GM12874 (cell line): ENCODE results near the gene MS4A7.

Experiments
- TF ChIP-seq, protein P1 (sequence below): IDR thresholded peaks from 2 replicates; pipeline ENCODE4 v1.5.1; 2011; ENCODE audit warnings: low read depth, mild to moderate bottlenecking, control low read depth, low read length, moderate library complexity; ENCODE audit not compliant: insufficient read depth

MS4A7 gene

DNA sequence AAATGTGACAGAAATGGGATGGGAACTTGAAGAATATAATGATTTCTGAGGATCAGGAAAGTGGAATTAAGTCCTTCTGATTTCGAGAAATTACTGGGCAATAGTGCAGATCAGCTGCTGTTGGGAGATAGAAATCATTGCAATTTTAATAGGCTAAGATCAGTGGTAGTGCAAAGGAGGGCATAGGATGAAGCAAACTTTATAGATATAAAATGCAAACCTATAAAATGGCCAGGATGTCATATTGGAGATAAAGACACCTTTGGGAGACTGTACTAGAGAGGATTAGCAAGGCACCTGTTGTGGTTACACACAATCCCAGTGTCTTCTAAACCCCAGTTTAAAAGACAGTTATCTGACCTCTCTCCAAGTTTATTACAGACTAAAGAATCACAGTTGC, 6.5 kb upstream of the MS4A7 start:
- TF ChIP-seq, protein P1, sequence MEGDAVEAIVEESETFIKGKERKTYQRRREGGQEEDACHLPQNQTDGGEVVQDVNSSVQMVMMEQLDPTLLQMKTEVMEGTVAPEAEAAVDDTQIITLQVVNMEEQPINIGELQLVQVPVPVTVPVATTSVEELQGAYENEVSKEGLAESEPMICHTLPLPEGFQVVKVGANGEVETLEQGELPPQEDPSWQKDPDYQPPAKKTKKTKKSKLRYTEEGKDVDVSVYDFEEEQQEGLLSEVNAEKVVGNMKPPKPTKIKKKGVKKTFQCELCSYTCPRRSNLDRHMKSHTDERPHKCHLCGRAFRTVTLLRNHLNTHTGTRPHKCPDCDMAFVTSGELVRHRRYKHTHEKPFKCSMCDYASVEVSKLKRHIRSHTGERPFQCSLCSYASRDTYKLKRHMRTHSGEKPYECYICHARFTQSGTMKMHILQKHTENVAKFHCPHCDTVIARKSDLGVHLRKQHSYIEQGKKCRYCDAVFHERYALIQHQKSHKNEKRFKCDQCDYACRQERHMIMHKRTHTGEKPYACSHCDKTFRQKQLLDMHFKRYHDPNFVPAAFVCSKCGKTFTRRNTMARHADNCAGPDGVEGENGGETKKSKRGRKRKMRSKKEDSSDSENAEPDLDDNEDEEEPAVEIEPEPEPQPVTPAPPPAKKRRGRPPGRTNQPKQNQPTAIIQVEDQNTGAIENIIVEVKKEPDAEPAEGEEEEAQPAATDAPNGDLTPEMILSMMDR = no peak

DNA sequence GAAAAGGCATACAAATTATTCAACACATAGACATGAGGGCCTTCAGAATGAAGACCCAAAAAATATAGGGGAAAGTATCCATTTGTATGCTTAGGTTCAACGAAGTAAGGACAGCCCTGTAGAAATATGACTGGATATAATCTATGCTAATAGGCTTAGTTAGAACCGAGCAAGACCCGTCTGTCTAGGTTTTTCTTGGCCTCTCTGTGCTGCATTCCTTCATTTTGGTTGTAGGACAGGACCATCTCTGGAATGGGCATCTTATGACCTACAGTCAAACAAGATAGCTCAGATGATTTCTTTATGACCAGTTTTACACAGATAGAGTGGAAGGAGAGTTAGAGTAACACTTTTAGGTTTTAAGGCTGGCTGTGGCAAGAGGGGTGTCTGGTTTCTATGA, 5.6 kb upstream of the MS4A7 start:
- TF ChIP-seq, protein P1 = no peak

DNA sequence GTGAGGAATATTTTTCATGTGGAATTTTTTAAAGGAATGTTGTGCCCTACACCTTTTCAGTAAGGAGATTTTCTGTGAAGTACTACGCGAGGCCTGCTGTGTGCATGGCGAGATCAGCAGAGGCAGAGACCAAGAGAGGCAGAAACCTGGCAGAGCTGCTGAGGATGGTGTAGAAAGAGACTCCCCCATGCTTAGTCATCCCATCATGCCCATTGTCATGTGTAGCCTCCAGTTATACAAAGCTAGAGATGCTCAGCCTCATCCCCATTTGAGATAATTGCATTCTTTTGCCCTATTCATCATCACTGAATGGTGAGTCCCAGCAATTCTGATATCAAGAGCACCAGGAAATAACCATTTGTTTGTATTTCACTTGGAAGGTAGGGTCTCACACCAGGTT, 3.0 kb upstream of the MS4A7 start:
- TF ChIP-seq, protein P1 = no peak

GRCh38 chr11:60376601-60377000, 1.7 kb upstream of the MS4A7 start:
- TF ChIP-seq, protein P1 = no peak

DNA sequence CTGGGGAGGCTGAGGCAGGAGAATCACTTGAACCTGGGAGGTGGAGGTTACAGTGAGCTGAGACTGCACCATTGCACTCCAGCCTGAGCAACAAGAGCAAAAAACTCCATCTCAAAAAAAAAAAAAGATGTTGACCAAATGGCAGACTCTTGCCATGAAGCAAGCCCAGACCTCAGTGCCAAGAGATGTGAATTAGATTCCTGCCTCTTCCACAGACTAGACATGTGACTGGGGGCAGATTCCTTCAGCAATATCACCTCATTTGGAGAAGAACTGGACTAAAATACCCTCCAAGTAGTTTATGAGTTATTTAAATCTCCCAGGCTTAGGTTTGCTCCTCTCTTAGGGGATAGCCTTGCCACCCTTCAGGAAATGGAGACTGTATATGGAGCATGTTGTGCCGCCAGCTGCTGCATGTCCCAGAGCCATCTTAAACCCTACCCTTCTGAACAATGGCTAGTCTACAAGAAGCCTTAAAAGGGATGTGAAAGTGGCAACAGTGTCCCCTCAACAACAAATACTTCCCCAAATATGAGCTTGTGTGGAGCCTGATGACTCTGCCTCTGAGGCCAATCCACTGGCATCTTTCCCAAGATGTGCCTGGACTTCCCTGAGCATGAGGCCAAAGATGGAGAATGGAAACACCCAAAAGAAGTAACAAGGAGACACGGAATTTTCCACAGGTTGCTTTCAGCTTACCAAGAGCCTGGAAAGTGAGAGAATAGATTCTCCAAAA, 763 bp upstream of the MS4A7 start:
- TF ChIP-seq, protein P1 = no peak

- TF ChIP-seq, protein P1 = no peak
Measured at GRCh38 chr11:60389279-60389910, 11.1 kb downstream of the MS4A7 start.

GRCh38 chr11:60390419-60390818, 12.1 kb downstream of the MS4A7 start:
- TF ChIP-seq, protein P1 = no peak
